HG03565 (cell line): Measurements from ENCODE around the gene PRND.
"Not testable (repeated sequence)": the region's sequence is repeated elsewhere in the genome, so short reads cannot be mapped to it uniquely, and the experiment has no call there.

Source experiments
- ATAC-seq: cut with Tn5 transposase; IDR thresholded peaks from one replicate; pipeline ENCODE4 v1.9.1; 2021; ENCODE audit warnings: mild to moderate bottlenecking, moderate library complexity; ENCODE audit not compliant: unreplicated experiment

The PRND gene

DNA sequence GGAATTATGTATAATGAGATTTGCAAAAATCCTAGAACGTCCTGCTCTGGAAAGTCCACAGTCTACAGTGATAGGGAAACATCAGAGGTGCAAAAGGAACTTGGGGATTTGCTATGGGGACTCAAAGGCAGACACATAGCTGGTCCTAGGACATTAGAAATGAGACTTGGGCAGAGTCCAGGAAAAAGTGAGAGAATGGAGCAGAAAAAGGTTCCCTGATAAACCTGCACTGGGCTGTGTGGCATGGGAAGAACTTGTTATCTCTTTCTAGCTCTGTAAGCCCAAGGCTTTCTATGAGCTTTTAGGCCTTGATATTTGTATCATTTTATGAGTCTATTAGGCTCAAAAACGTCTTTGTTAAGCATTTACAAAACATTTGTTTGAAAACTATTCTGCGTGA, 15.2 kb downstream of the PRND start:
- no peak for ATAC-seq

DNA sequence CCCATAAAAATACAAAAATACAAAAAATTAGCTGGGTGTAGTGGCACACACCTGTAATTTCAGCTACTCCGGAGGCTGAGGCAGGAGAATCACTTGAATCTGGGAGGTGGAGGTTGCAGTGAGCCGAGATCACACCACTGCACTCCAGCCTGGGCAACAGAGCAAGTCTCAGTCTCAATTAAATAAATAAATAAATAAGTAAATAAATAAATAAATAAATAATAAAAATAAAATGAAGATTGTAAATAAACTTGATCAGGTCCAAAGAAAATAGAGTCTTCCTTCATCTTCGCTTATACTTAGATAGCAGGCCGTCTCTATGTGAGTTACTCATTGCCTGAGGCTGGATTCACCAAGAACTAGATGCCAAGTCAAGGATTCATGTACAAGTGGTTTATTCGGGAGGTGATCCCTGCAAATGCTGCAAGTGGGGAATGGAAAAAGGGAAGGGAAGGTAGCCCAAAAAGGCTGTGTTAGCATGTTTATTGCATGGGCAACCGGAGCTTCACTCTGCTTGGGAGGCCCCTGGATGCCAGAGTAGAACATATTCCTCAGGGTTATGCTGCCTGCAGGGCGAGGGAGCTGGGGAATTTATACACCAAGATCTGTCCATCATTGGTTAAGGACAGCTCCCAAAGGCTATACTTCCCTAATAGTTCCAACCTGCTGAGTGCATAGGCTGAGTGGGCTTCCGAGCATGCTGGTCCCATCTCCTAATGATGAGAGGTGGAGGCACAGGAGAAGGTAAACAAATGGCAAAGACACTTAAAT, 16.3 kb downstream of the PRND start:
- no peak for ATAC-seq

DNA sequence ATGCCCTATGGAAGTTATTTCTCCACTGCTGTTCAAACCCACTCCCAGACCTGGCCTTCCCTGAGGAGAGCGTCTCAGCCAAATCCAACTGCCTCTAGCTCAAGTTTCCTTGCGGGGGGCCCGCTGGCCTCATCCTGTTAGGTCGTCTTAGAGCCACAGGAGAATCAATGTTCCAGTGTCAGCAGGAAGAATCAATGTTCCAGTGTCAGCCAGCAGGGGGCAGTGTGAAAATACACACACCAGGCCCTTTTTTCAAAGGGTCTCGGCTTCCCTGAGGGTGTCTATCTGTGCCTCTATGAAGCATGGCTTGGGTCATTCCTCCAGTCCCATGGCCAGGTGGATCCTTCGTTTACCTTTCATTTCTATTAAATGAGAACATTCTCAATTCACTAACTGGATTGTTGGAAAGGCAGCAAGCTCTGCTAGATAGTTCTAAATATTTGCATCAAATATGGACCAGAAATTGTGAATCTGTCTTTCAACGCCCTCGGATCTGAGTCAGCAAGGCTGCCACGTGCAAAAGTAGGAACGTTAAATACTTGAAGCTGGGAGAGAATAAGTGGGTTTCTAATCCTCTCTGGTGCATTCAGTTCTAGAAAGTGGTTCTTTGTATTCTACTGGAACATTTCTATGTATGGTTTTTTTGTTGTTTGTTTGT, 19.2 kb downstream of the PRND start:
- ATAC-seq, result no peak

DNA sequence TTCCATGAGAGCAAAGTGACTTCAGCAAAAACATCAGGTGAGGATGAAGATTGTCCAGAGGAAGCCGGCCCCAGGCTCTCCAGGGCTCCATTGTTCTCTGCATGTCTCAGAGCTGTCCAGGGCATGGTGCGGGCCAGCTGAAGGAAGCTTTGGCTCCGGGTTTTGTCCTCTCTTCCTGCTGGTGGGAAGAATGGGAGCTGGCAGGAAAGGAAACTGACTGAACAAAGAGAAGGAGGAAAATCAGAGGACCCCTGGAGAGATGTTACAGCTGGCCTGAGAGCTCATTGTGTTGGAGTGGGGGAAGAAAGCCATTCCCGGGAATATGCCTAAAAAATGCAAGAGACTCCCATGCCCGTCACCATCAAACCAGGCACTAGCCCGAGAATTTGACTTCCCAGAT, 27.1 kb downstream of the PRND start:
- ATAC-seq, result no peak

DNA sequence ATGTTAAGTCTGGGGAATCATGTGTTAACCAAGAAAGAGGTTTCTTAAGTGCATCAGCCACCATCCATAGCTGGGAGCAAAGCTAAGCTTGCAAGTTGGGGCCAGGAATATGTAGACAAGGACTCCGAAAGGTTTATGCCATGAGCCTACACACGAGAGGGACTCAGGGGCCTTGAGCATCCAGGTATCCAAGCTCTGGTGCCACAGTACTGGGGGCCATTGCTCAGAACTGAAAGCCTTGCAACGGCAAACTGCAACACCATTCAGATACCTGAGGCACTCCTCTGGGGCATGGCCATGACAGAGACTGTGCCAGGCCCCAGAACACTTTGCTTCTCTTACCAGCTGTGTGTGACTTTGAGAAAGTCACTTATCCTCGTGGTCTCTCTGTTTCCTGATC, 27.6 kb downstream of the PRND start:
- no peak for ATAC-seq

DNA sequence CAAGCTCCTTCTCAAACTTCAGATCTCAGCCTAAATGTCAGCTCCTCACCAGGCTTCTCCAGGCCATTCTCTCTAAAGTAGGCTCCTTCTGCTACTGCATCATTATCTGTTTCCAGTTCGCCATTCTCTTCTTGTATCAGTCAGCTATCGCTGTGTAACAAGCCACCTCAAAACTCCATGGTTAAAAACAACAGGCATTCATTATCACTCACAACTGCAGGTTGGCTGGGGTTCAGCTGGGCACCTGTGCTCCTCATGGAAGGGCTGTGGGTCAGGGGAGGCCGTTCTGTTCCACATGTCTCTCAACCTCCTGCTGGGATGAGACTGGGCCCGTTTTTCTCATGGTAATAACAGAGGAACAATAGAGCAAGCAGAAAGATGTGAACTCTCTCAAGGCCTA, 28.7 kb downstream of the PRND start:
- no peak for ATAC-seq

DNA sequence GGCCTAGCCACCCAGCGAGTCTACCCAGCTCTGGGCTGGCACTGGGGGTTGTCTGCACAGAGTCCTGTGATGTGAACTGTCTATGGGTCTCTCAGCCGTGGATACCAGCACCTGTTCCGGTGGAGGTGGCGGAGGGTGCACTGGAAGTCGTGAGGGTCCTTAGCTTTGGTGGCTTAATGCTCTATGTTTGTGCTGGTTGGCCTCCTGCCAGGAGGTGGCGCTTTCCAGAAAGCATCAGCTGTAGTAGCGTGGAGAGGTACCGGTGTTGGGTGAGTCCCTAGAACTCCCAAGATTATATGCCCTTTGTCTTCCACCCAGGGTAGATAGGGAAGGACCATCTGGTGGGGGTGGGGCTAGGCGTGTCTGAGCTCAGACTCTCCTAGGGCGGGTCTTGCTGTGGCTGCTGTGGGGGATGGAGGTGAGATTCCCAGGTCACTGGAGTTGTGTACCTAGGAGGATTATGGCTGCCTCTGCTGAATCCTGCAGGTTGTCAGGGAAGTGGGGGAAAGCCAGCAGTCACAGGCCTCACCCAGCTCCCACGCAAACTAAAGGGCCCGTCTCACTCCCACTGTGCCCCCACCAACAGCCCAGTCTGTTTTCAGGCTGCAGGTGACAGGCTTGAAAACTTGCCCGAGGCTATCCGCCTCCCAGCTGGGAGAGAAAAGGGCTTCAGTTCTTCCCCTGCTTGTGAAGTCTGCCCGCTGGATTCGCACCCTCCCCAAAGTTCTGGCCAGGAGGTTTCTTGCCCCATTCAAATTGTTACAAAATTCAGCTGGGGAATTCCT, 37.6 kb downstream of the PRND start:
- not testable (repeated sequence) for ATAC-seq

DNA sequence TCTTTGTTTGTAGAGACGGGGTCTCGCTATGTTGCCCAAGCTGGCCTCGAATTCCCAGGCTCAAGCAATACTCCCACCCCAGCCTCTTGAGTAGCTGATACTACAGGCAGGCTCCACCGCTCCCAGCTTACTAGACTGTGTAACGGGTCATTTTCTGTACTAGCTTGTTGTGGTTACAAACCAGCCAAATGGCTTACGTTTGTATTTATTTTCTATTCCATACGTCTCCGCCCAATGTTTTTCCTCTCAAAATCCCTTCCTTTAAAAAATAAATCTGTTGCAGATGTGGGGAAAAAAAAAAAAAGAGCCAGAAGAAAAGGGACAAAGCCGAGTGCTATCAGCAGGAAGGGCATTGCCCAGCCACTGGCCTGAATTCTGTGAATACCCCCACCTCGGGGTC, 41.6 kb downstream of the PRND start:
- ATAC-seq, result no peak

DNA sequence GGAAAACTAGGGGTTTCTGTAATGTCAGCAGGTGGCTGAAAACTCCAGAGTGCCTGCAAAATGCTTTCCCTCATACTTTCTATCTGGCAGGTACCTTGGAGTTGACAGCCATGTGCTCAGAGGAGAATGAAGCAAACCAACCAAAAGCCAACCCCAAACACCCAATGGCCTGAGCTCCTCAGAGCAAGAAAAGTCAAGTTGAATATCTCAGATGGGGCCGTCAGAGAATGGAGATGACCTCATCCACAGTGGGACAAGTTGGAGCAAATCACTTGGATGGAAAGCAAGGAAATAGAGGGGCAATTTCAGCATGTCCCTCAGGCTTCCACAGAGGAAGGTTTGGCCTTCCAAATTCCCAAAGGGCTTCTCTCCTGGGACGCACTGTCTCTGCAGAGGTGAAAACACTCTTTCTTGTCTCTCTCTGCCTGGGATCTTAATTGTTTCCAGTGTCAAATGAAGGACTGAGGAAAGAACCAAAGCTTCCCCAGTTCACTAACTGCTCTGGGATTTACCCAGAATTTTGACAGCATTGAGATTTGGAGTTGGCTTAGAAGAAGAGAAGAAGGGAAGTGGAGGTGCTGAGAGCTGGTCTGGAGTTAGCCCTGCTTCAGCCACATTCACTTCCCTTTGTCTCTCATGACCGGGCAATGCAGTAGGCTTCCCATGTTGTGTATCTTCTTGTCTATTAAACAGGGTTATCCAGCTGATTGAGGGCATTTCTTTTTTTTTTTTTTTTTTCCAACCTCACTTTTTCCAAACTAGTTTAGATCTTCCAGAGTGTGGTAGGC, 42.2 kb downstream of the PRND start:
- no peak for ATAC-seq

DNA sequence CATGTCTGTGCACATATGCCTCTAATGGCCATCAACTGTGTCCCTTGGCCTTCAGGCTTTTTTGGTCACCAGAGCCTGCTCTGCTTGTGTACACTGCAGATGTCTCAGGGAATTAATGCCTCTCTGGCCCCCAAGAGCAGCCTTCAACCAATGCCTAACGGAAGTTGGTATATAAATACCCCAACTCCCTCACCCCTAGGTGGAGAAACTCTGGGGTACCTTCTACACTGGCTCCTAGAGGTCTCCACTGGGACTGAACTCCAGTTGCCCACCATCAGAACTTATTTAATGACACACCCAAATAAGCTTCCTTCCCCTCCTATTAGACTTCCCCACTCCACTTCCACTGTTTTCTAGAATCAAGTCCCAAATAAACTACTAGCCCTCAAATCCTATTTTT, 43.1 kb downstream of the PRND start:
- ATAC-seq, result no peak

DNA sequence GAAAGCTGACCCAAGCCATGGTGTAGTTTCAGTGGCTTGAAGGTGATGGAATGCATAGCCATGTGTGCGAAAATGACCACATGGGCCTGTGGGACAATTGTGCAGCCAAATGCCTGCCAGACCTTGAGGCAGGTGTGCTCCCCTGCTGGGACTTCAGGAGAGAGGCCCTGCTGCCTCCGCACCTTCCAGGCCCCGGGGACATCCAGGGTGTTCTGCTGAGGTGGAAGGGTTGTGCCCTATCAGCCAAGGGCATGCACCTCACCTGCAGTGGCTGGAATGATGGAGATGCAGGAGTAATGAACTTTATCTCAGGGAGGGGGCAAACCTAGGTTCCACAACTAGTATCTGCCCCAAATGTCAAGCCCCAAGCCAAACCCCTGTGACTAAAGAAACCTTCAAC, 44.0 kb downstream of the PRND start:
- ATAC-seq, result no peak

DNA sequence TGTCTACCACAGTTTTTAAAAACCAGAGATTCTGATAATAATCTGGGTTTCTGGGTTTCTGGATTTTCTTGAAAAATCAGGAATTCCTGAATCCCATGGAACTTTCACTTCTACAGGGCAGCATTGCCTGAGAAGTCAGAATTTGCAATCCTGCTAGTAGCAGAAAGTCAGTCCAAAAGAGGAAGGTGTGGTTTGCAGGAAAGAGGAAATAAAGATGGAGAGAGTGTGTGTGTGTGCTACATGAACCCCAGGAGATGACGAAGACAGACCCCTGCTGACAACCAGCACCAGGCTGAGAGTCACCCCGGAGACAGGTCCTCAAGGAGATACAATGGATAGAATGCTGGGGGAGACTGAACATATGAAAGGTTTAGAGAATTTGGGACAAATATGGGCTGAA, 44.9 kb downstream of the PRND start:
- ATAC-seq, result no peak

DNA sequence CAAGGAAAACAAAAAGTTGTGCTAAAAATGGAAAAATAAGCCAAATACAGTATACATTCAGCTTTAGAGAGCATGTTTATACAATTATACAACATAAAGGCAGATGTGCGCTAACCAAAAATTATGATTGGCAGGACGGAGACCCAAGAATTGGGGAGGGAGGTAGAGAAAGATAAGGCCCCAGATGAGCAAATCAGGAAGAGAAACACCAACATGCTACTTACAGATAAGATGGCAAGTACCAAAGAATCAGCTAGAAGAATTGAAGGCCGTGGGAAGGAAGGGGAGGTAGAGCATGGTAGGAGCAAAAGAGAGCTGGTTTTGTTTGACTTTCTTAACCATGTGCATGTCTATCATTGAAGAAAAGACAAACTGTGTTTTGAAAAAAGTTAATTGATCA, 45.4 kb downstream of the PRND start:
- no peak for ATAC-seq

DNA sequence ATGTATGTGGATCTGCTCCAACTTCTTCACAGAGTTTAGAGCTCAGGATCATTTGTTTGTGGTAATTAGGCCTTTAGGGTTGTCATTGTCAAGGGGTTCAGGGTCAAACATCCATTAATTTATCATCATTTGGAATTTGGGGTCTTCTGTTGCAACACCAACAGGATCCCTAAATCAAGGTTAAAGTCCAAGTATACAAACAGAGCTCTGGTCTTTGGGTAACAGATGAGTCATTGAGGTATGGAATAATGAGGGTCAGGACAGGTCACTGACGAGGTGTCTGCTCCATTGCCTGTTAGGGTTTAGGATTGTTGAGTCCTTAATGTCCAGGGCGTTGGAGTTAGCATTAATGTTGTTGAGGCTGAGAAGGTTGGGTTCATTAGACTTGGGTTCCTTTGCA, 47.6 kb downstream of the PRND start:
- ATAC-seq, result no peak

DNA sequence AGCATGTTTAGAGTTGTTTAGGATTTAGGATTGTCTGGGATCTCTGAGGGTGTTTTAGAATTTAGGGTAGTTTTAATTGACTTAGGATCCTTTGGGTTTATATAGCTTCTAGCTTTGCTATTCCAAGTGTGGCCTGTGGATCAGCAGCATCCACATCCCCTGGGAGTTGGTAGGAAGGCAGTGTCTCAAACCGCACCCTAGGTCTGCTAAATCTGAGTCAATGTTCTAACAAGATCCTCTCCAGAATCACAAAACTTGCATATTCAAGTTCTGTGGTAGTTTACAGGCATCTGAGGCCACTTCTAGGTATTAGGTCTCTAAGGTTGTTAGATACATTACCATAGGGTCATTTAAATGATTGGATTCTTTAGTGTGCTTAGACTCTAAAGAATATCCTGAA, 48.3 kb downstream of the PRND start:
- ATAC-seq, result no peak

DNA sequence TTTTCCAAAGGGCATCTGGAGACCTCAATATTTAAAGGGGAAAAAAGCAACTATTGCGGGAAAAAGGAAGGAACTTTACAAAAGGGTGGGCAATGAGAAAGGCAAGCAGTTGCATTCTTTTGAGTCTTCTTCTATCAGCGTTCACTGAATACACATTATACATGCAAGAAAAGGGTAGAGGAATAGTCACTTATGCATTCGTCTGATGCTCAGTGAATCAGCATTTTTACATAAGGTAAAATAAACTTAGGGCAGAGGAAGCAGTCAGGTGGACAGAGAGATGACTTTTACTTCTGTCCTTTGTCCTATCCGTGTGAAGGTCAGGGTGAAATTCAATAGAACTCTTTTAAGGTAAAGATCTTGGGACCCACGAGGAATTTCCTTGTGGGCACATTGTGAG, 49.3 kb downstream of the PRND start:
- ATAC-seq, result no peak

DNA sequence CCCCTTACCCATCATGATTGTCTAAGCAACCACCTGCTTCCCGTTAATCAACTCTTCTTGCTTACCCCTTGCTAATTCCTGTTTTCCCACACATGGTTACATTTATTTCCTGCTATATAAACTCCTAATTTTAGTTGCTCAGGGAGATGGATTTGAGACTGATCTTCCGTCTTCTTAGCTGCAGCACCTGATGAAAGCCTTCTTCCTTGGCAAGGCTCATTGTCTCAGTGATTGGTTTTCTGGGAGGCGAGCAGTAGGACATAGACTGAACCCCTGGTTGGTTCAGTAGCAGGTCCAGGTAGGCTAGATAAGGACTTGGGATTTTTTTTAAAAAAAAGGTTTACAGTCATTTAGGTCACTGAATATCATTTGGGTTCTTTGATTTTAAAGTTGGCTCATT, 50.4 kb downstream of the PRND start:
- ATAC-seq, result no peak

DNA sequence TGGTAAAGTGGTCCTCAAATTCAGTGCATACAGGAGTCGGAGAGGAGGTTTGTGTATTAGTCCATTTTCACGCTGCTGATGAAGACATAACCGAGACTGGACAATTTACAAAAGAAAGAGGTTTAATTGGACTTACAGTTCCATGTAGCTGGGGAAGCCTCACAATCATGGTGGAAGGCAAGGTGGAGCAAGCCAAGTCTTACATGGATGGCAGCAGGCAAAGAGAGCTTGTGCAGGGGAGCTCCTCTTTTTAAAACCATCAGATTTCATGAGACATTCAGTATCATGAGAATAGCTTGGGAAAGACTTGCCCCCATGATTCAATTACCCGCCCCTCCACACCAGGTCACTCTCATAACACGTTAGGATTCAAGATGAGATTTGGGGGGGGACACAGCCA, 51.3 kb downstream of the PRND start:
- ATAC-seq, result not testable (repeated sequence)

DNA sequence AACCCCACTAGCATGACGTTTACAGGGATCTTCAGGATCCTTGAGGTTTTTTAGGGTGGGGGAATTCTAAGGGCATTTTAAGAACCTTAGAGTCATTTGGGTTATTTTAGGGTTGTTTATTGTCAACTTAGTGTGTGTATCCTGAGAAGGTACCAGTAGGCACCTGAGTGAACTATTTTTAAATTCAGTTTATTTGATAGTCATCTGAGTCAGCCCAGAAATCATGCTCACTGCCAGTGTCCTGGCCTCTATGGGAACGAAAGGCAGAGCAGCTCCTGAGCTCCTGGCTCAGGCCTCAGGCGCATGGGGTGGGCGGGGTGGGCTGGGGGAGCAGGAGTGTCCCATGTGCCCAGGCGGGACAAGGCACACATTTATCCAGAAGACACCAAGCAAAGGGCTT, 52.0 kb downstream of the PRND start:
- no peak for ATAC-seq

DNA sequence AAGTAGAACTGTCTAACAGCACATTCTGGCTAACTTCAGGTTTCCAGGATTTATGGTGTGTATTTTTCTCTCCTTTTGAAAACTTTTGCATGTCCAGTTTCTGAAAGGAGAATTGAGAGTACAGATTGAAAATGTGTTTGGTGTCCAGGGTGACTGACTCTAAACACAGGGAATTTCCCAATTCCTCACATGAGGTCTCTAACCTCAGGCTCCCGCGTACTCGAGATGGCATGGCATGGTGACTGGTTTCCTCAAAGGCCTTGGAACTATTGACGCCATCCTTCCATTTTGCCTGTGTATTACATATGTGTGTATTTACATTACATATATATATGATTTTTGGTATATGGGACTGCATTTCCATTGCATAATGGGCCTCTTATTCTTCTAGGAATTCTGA, 52.5 kb downstream of the PRND start:
- ATAC-seq, result no peak
